Spleen (tissue), 7 donors: ENCODE measurements around the gene FBXO34.
"Not testable (repeated sequence)": the region's sequence is repeated elsewhere in the genome, so short reads cannot be mapped to it uniquely, and the experiment has no call there.

Experiments
- CTCF ChIP-seq, 11 experiments: fragments of 200-600 bp in 7 of 11; fragments of 450-650 bp in 4 of 11; sonication (generic) in 4 of 11; IDR thresholded peaks in 8 of 11; conservative IDR thresholded peaks in 3 of 11; 1 replicate in 7 of 11; 2 replicates in 4 of 11; pipeline versions ENCODE4 v1.4.0 to v1.8.0; 2016 to 2021; ENCODE audit warnings: antibody characterized with exemption in 11 of 11, inconsistent platforms in 4 of 11, mild to moderate bottlenecking in 1 of 11
- POLR2A ChIP-seq, 3 donors: fragments of 450-650 bp; IDR thresholded peaks; one replicate each; pipeline ENCODE4 v1.5.1; 2017; ENCODE audit warnings: antibody characterized with exemption in 3 of 3, mild to moderate bottlenecking in 1 of 3
- POLR2AphosphoS5 ChIP-seq, 3 donors: sonication (generic); formaldehyde crosslinking; IDR thresholded peaks; one replicate each; pipeline ENCODE4 v1.5.1; 2017; ENCODE audit warnings: antibody characterized with exemption in 3 of 3
- donor health status: DM: no; HTN: no; CAD: no; lungs with moderate emphysema.
- donor health status: DM: no; HTN: no; CAD: no.
- donor health status: DM: no; HTN: no; CAD: no.

- TF ChIP-seq POLR2AphosphoS5 (IDR thresholded peaks at IDR 0.05); CTCF (IDR thresholded peaks at IDR 0.05 in 8 of 11, conservative IDR thresholded peaks at IDR 0.05 in 3 of 11); POLR2A (IDR thresholded peaks at IDR 0.05): not testable (repeated sequence)
Observed at GRCh38 chr14:55344582-55345163, 73.5 kb downstream of the FBXO34 start.
